HG03460 (cell line): ENCODE data around the gene EVPL.
"Not testable (repeated sequence)": the region's sequence is repeated elsewhere in the genome, so short reads cannot be mapped to it uniquely, and the experiment has no call there.

Experiments
- ATAC-seq: cut with Tn5 transposase; IDR thresholded peaks from one replicate; pipeline ENCODE4 v1.9.1; 2021; ENCODE audit not compliant: unreplicated experiment

The EVPL gene

DNA sequence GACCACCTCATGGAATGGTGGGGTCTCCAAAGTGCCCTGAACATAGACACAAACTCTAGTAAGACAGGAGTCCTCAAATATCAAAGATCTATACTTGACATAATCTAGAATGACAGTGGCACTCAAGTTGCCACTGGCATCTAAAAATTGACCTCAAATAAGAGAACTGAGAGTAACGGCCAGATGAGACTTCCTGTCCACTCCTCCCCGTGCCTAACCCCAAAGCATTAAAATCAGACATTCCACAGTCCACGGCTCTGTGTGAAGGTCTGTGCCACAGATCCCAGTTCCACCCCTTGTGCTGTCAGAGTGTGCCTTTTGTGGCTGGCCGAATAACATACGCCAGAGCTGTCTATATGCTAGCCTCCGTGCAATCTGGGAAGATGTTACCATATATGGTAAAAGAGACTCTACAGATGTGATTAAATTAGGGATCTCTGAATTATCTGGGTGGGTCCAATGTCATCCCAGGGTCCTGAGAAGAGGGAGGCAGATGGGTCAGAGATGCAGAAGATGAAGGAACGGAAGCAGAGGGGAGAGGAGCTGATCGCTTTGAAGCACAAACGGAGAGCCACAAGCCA lies 21.0 kb upstream of the EVPL start:
- ATAC-seq = no peak

DNA sequence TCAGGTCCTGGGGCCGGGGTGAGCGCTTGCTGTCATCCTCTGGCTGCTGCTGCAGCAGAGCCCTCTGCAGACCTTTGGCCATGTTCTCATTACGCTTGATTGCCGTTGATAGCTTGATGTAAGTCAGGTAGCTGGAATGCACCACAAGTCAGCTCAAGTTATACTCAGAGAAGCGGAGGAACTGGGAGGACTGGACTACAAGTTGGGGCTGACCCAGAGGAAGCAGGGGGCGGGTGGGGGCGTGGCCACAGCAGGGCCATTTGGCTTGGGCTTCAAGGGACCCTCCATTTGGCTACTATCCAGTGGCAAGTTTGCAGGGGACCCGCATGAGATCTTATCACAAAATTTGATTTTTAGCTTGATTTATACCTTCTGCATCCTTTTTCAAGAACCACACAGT lies 19.0 kb upstream of the EVPL start:
- no peak for ATAC-seq

DNA sequence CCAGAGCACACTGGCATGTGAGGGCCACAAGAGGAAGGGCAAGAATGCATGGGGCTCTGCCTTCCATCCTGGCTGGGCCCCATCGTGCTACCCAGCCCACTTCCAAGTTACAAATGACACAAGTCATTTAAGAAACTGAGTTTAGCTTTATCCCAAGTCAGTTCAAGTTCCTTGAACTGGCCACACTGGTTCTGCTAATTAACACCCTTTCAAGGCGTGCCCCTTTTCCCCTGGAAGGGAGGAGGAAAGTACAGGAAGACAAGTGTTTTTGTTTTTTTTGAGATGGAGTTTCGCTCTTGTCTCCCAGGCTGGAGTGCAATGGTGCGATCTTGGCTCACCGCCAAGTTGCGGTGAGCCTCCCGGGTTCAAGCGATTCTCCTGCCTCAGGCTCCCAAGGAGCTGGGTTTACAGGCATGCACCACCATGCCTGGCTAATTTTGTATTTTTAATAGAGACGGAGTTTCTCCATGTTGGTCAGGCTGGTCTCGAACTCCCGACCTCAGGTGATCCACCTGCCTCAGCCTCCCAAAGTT lies 17.4 kb upstream of the EVPL start:
- not testable (repeated sequence) for ATAC-seq

DNA sequence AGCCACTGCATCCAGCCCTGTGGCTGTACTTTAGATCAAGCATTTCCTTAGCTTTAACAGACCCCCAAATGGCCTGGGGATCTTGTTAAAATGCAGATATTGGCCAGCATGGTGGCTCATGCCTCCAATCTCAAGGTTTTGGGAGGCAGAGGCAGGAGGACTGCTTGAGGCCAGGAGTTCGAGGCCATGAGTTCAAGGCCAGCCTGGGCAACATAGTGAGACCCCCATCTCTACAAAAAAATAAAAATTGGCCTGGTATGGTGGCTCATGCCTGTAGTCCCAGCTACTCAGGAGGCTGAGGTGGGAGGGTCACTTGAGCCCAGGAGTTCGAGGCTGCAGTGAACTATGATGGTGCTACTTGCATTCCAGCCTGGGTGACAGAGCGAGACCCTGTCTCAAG lies 15.8 kb upstream of the EVPL start:
- not testable (repeated sequence) for ATAC-seq

DNA sequence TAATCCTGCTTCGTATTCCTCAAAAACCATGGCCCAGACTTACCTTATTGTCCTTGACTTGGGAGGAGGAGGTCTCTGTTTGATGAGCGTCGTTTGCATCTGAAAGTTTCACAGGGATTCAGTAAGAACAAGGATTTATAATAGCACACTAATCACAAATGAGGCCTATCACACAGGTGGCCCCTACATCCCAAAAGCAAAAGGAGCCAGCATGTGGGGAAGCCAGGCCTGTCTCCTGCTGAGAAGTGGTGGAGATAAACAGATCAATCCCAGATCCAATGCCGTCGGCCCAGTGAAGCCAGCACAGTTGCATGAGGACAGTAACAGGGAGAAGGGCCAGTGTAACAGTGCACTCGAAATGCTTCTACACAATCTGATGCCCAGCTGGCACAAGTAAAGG lies 13.3 kb upstream of the EVPL start:
- ATAC-seq = no peak

DNA sequence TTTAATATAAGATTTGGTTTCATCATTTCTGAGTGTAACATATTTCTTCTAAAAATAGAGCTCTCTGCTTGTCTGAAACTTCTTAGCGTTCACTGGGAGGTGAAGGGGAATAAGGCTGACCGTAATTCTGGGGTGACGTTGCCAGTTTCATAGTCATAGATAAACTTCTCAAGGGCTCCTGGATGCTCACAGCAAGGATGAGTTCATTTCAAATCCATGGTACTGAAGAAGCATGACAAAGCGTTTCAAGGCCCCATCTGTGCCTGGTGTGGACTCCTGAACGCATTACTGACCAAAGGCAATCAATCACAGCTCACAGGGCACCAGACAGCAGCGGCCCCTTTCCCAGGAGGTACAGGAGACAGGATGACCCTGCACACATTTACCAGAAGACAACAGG lies 12.0 kb upstream of the EVPL start:
- ATAC-seq = no peak

DNA sequence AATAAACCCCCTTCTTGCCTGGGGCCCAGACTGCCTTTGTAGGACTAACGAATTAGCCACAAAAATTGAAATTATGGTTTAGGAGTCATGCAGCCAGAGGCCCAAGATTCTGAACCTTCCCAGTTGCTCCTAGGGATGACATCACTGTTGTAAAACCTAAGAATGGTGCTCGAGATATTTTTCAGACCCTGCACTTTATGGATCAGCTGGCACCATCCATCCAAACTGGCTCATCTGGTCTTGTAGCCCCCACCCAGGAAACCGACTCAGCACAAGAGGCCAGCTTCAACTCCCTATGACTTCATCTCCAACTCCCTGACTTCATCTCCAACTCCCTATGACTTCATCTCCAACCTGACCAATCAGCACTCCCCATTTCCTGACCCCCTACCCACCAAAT lies 10.9 kb upstream of the EVPL start:
- ATAC-seq = no peak

DNA sequence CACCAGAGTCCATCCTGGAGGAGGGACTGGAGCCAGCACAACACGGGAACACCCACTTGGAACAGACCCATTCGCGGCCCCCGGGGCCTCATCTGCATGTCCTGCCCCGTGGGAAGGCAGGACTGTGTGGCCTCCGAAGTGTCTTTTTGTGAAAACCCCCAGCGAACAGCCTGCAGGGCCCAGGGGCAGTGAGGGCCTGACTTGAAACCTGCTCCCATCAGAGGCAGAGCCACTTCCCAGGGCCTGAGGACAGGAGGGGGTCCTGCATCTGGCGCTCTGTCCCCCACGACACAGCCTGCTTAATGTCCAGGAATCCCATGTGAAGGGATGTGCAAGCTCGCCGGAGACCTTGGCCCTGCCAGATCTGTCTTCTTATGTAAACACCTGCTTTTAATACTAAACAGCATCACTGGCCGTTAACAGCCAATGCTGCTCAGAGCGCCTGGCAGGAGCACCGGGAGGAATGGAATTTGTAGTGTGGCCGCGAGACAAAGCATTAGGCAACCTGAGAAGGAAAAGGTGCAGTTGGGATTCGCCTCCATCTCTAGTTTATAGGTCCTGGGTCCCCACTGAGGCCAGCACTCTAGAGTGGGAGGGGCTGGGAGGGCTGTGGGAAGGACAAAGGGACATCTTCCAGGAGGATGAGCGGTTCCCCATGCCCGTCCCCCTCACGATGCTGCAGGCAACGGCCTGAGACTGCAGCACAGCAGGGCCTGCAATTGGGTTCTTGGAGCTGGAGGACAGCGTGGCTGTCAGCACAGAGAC lies 9.6 kb upstream of the EVPL start:
- ATAC-seq = no peak

DNA sequence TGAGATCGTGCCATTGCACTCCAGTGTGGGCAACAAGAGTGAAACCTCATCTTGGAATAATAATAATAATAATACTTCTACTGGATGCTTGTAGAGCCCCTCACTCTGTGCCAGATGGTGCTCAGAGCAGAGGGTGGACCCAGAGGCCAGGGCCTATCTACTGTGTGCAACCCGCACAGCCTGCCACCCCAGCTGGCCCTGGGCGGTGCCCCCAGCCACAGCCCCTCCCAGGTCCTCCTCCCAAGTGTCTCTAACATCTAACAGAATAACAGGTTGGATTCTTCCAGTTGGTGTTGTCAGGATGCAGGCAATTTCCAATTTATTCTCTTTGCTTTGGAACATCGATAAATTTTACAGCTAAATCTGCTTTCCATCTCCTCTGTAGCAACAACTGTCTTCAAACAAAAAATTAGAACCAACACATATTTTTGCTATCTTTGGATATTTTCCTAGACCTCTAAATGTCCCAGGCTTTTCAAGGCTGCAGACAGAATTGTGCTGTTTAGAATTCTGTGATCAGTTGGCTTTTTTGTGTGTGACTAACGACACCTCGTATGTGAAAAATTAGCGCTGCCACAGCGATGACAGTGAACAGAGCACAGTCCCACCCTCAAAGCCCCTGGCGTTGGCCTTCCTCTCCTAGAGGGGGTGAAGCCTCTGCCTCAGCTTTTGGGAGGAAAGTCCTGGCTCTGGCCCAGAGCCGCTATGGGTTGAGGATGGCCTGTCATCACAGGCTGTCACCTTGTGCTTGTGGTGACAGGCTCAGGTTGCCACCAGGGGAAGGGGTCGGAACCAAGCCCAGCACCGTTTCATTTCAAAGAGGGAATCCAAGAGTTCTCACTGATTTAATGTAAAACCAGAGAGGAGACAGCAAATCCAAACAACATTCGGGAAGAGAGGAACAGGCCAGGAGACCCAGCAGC lies 7.6 kb upstream of the EVPL start:
- no peak for ATAC-seq

DNA sequence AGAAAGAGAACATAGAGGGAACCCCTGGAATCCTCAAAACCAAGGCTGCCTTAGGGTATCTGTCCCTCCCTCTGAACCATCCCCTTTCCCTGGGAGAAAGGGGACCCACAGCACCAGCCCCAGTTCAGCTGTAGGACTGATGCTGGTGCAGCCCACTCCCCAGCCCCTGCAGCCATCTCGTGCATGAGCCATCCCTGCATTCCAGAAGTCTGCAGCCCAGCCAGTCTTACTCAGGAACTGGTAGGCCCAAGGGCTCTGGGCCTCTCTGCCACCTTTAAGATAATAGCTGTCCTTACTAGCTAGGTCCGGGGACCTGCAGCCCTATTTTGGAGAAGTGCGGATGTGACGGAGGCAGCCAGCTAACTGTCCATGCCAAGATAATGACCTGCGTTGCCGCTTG lies 6.0 kb upstream of the EVPL start:
- ATAC-seq = no peak

DNA sequence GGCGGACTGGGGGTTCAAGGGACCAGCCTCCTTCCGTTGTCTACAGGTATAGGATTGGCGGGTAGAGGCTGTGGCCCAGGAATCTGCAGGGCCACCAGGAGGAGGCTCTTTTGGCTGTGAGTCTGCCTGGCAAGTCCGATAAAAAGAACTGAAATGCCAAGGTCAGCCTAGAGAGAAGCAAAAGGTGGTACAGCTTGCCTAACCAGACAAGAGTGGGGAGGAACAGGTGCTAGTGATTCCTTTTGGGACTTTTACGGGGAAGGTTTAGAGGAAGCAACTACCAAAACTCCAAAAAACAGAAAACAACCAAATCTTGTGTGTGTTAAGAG lies 5.6 kb upstream of the EVPL start:
- no peak for ATAC-seq

DNA sequence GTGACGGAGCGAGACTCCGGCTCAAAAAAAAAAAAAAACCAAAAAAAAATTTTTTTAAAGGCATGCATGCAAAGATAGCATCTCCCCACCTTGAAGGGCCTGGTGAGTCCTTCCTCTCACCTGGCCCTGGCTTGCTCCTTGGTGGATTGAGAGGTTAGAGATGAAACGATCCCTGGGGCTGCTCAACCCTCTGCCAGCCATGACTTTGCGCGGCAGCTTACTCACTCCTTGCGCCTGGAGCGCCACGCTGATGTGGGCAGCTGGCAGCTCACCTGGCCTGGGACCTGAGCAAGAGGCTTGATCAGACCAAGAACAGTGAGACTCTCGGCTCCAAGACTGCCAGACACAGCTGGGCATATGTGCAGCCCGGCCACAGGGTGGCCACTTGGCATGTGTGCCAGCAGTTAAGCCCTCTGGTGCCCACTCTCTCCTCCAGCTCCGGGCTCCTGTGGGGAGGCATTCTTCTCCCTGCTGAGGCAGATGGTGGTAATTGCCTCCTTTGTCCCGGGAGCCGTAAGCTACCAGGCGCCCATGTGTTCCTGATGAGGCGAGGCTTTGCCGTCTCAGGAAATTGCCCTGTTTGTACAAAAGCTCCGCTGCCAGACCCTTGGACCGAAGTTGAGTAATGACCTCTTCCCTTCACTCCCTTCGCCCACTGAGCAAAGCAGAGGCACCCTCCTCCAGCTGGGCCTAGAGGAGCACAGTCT lies 5.1 kb upstream of the EVPL start:
- no peak for ATAC-seq

DNA sequence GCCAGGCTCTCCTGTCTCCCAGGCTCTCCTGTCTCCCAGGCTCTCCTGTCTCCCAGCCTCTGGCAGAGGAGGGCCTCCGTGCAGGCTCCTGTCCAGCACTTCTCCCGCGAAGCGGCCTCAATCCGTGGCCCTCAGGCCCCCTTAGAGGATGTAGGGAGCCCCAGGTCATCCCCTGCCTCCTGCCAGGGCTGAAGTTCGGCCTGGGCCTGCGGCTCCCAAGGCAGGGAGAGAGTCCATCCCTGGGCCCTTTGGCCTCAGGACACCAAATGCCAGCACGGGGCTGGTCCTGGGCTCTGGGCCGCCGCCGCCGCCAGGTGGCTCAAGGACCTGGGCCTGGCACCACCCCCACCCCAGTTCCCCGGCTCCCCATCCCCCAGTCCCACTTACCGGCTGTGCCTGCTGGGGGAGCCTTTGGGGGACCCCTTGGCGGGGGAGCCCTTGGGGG lies 370 bp downstream of the EVPL start:
- ATAC-seq = no peak

DNA sequence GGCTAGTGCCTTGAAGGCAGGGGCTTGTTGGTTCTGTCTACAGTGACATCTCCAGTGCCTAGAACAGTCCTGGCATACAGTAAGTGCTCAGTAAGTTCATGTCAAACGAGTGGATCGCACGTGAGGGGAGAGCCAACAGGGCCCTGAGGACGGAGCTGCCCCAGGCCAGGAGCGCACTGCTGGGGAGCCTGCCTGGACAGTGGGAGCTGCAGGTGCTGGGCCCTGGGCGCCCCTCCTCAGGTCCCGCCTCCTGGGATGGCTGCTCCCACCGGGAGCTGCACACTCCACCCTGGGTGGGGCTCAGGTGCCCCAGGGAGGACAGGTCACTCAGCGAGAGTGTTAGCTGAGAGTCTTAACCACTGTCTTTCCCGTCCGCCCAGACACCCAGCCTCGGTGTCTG lies 1.8 kb downstream of the EVPL start:
- no peak for ATAC-seq

DNA sequence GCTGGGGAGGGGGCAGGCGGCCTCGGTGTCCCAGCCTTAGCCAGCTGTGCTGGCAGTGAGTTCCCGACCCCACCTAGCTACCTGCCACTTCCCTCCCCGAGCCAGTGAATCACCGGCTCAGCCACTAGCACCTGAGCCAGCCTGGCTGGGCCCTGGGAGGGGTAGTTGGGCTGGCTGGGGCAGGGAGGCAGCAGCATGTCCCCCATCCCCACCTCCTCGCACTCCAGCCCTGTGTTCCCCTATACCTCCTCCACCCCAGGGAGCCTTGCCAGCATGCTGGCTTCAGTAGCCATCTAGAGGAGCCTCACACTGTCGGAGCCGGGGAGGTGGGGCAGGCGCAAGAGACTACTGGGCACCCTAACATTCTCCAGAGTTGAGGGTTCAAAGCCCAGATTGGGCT lies 2.8 kb downstream of the EVPL start:
- no peak for ATAC-seq

DNA sequence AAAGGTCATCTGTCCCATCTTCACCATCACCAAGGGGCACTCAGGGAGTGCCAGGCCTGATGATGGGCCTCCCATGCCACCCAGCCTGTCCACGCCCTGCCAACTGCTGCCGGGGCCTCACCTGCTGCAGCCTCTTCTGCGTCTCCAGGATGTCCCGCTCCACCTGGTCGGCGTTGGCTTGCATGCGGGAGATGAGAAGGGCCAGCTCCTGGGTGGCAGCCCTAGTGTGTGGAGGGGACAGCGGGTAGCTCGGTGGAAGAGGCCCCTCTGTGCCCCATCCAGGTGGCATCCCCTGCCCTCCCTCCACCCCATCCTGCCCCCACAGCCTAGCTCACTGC lies 3.2 kb downstream of the EVPL start:
- no peak for ATAC-seq

DNA sequence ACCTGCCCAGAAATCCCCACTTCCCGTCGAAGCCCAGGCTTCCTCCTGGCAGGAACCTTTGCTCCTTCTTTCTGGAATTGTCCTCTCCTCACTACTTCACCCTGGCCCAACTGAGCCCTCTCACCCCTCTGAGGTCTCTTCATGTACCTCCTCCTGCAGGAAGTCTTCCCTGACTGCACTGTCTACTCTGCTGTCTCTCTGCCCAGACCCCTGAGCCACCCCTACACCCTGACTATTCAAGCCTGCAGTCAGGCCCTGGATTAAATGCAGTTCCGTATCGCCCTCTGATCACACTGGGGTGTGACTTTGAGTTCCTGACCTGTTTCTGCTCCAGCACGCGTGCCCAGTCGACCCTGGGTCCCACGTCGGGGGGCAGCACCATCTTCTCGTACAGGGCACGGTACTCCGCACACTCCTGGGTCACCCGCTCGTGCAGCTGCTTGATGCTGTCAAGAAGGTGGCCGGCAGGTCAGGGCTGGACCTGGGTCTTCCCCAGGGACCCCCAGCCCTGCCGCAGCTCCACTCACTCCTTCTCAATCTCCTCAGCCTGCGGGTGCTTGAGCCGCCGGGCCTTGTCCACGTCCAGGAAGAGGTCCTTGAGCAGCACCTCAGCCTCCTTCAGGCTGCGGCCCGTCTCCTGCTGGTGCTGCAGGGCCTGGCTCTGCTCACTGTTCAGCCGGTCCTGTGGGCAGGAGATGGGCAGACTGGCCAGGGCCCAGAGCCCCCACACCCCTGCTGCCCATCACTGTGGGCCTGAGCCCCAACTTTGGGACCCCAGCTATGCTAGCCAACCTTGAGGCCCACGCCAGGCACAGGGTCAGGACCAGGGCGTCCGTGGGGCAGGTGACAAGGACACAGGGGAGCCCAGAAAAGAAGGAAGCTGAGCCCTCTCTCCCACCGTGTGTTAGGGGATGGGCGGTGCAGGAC lies 3.9 kb downstream of the EVPL start:
- ATAC-seq = no peak

DNA sequence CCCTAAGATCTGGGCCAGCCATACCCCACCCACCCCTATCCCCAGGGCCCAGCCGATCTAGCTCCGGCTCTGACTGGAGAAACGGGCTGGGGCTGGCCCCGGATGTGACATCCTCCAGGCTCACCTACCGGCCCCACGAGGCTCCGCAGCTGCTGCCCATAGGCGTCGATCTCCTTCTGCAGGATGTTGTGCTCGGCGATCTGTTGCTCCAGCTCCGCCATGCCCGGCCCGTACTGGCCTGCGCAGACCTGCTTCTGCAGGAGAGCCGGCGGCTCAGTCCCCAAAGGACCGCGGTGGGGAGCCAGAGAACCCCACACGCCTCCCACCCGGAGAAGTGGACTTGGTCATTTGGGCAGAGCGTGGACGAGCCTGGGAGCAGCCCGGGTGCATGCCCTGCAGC lies 4.8 kb downstream of the EVPL start:
- no peak for ATAC-seq

DNA sequence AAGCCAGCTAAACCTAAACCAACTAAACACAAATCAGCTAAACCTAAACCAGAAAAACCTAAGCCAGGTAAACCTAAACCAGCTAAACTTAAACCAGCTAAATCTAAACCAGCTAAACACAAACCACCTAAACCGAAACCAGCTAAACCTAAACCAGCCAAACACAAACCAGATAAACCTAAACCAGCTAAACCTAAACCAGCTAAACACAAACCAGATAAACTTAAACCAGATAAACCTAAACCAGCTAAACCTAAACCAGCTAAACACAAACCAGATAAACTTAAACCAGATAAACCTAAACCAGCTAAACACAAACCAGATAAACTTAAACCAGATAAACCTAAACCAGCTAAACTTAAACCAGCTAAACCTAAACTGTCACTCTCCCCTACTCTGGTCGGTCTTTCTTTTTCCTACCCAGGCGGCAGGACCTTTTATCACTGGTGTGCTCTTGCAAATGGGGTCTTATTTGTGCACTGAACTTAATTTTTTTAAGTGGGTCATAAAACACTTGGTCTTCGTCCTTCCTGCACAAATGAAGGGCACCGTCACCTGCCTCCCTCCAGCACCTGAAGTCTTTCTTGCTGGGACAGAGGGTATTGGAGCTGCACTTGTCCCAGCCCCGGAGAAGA lies 7.2 kb downstream of the EVPL start:
- ATAC-seq = no peak

DNA sequence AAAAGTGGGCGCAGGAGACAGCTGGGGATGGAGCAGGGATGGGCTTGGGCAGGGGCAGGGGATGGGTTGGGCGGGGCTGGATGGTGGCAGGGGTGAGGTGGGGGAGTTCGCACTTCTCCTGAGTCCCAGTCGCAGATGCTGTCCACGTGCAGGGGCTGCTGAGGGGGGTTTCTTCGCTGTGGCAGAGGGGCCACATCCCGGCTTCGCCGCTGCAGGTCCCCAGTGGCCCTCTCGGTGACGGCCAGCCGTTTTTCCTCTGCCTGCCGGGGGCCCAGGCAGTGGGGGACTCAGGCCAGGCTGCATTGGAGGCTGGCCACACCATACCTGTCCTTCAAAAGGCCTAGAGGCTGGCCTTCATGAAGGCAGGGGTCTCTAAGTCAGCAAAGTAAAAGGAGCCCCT lies 8.3 kb downstream of the EVPL start:
- ATAC-seq = no peak
